GM11168 (cell line): ENCODE data around the gene EFCAB8.
"Not testable (repeated sequence)": the region's sequence is repeated elsewhere in the genome, so short reads cannot be mapped to it uniquely, and the experiment has no call there.

Source experiments
- in situ Hi-C: fragments of 300-500 bp; cut with MboI; formaldehyde crosslinking; loops from one replicate; pipeline ENCODE4 v1.12.0; 2022; ENCODE audit warnings: low sequenced_read_pairs; ENCODE audit not compliant: unreplicated experiment

Gene EFCAB8

GRCh38 chr20:32968478-32969241 lies 109.9 kb downstream of the EFCAB8 start:
- in situ Hi-C loops = no loop called here

GRCh38 chr20:32969356-32970114 lies 110.8 kb downstream of the EFCAB8 start:
- in situ Hi-C loops = no loop called here

GRCh38 chr20:32970115-32970972 lies 111.6 kb downstream of the EFCAB8 start:
- in situ Hi-C loops = no loop called here

GRCh38 chr20:32970973-32971300 lies 112.2 kb downstream of the EFCAB8 start:
- in situ Hi-C loops = no loop called here

GRCh38 chr20:32971703-32972161 lies 113.0 kb downstream of the EFCAB8 start:
- in situ Hi-C loops = no loop called here

GRCh38 chr20:32972181-32973076 lies 113.7 kb downstream of the EFCAB8 start:
- in situ Hi-C loops = no loop called here

- in situ Hi-C loops = no loop called here
Observed at GRCh38 chr20:32973077-32973717, 114.5 kb downstream of the EFCAB8 start.

- in situ Hi-C loops = not testable (repeated sequence)
Observed at GRCh38 chr20:32974204-32975064, 115.7 kb downstream of the EFCAB8 start.

GRCh38 chr20:32975121-32975520 lies 116.4 kb downstream of the EFCAB8 start:
- in situ Hi-C loops = not testable (repeated sequence)

- in situ Hi-C loops = no loop called here
Observed at GRCh38 chr20:32975698-32976674, 117.3 kb downstream of the EFCAB8 start.

- in situ Hi-C loops = no loop called here
Observed at GRCh38 chr20:32976746-32977145, 118.0 kb downstream of the EFCAB8 start.

- in situ Hi-C loops = no loop called here
Observed at GRCh38 chr20:32977281-32978008, 118.7 kb downstream of the EFCAB8 start.

GRCh38 chr20:32978009-32978335 lies 119.2 kb downstream of the EFCAB8 start:
- in situ Hi-C loops = no loop called here

GRCh38 chr20:32979201-32979998 lies 120.7 kb downstream of the EFCAB8 start:
- in situ Hi-C loops = no loop called here

- in situ Hi-C loops = no loop called here
Observed at GRCh38 chr20:32980131-32980941, 121.6 kb downstream of the EFCAB8 start.
